Fibroblast of lung (primary cell): ENCODE results near the gene BCL3. TPM values are rescaled to one million over a fixed set of nuclear protein-coding genes. Genes with fewer than 3 reads are reported as not detected.

Source experiments
- DNase-seq, 2 donors: peaks; one replicate each; pipeline versions ENCODE4 v3.0.0 to v3.0.0-alpha.2; 2010; ENCODE audit warnings: low read depth in 2 of 2
- H2AFZ ChIP-seq: 2 replicates; pipeline ENCODE4 v1.5.1; 2012; ENCODE audit warnings: low read length, control low read depth, inconsistent platforms
- H3K27ac ChIP-seq: 2 replicates; pipeline ENCODE4 v1.5.1; 2011; ENCODE audit warnings: low read length, control low read depth; ENCODE audit not compliant: insufficient read depth
- H3K27me3 ChIP-seq: 2 replicates; pipeline ENCODE4 v1.5.1; 2011; ENCODE audit warnings: mild to moderate bottlenecking, low read length; ENCODE audit not compliant: control insufficient read depth, insufficient read depth
- H3K36me3 ChIP-seq: 2 replicates; pipeline ENCODE4 v1.5.1; 2011; ENCODE audit warnings: low read length; ENCODE audit not compliant: control insufficient read depth, insufficient read depth
- H3K4me1 ChIP-seq: 2 replicates; pipeline ENCODE4 v1.5.1; 2011; ENCODE audit warnings: low read length; ENCODE audit not compliant: control insufficient read depth, insufficient read depth; ENCODE audit errors: extremely low read depth
- H3K4me2 ChIP-seq: 2 replicates; pipeline ENCODE4 v1.5.1; 2011; ENCODE audit warnings: low read length, control low read depth; ENCODE audit not compliant: insufficient read depth; ENCODE audit errors: extremely low read depth
- H3K4me3 ChIP-seq, 4 experiments: fragments of 200-600 bp in 1 of 4; sonication (generic) in 1 of 4; replicated peaks in 1 of 4; 2 replicates each; pipeline ENCODE4 v1.5.1; 2011 to 2016; ENCODE audit warnings: low read length in 4 of 4, low read depth in 3 of 4, mild to moderate bottlenecking in 3 of 4, control low read depth in 2 of 4, inconsistent platforms in 1 of 4, mixed read lengths in 1 of 4; ENCODE audit not compliant: insufficient read depth in 1 of 4; ENCODE audit errors: control extremely low read depth in 1 of 4
- H3K79me2 ChIP-seq: 2 replicates; pipeline ENCODE4 v1.5.1; 2012; ENCODE audit warnings: mild to moderate bottlenecking, low read length, inconsistent platforms; ENCODE audit not compliant: control insufficient read depth, insufficient read depth
- H3K9ac ChIP-seq: 2 replicates; pipeline ENCODE4 v1.5.1; 2011; ENCODE audit warnings: mild to moderate bottlenecking, low read length, control low read depth; ENCODE audit not compliant: insufficient read depth
- H3K9me3 ChIP-seq: 2 replicates; pipeline ENCODE4 v1.5.1; 2012; ENCODE audit warnings: low read depth, low read length; ENCODE audit not compliant: control insufficient read depth, insufficient read depth
- H4K20me1 ChIP-seq: 2 replicates; pipeline ENCODE4 v1.5.1; 2011; ENCODE audit warnings: low read length; ENCODE audit not compliant: control insufficient read depth, insufficient read depth; ENCODE audit errors: extremely low read depth
- EZH2 ChIP-seq: IDR thresholded peaks from 2 replicates; pipeline ENCODE4 v1.5.1; 2012; ENCODE audit warnings: low read length, control low read depth, mild to moderate bottlenecking; ENCODE audit errors: missing control alignments
- polyA plus RNA-seq, 2 donors: library from polyadenylated mRNA; depleted of rRNA in 1 of 2; stranded (reverse) in 1 of 2; unstranded in 1 of 2; fragments of >200 nt; gene quantifications; 2 replicates each; pipeline ENCODE4 v1.2.1, GENCODE V29; 2011 to 2012; ENCODE audit warnings: missing spikeins in 1 of 2
- total RNA-seq: library from RNA; depleted of rRNA; stranded (reverse); fragments of >200 nt; gene quantifications from 2 replicates; pipeline ENCODE4 v1.2.1, GENCODE V29; 2014
- TF ChIP-seq, protein P1 (sequence below), 2 donors: IDR thresholded peaks in 1 of 2; conservative IDR thresholded peaks in 1 of 2; 1 replicate in 1 of 2; 2 replicates in 1 of 2; pipeline ENCODE4 v1.5.1; 2011 to 2012; ENCODE audit warnings: low read length in 2 of 2, control low read depth in 1 of 2, inconsistent platforms in 1 of 2, low read depth in 1 of 2, mild to moderate bottlenecking in 1 of 2

BCL3 gene
- total and polyA plus RNA-seq, 2 donors (not counting 1 experiment from before 2014, with no cell fraction given) = 6.8 to 20.6 TPM

DNA sequence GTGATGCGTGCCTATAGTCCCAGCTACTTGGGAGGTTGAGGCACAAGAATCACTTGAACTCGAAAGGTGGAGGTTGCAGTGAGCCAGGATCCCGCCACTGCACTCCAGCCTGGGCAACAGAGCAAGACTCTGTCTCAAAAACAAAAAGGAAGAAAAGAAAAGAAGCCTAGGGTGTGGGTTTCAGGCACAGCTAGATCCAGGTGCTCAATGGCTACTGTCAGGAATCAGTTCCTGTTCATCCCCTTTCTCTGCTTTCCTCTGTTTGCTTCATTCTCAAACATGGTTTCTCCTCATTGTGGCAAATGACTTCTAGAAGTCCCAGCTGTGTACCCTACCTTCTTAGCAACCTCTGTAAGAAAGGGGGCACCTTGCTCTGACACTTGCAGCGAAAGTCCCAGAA, 35.0 kb downstream of the BCL3 start:
- DNase-seq = no peak
- Histone ChIP-seq H3K9me3 (no peaks in the 10 kb centered on the region), H3K4me3 (no peak overlapping the region), H4K20me1 (no peaks in the 10 kb centered on the region), H3K4me1 (no peaks in the 10 kb centered on the region), H3K4me2 (no peak overlapping the region), H2AFZ (no peak overlapping the region), H3K9ac (no peak overlapping the region), H3K27me3 (no peaks in the 10 kb centered on the region), H3K27ac (no peak overlapping the region), H3K36me3 (no peaks in the 10 kb centered on the region), H3K79me2 (no peaks in the 10 kb centered on the region)
- no peak for TF ChIP-seq EZH2
- TF ChIP-seq, protein P1, sequence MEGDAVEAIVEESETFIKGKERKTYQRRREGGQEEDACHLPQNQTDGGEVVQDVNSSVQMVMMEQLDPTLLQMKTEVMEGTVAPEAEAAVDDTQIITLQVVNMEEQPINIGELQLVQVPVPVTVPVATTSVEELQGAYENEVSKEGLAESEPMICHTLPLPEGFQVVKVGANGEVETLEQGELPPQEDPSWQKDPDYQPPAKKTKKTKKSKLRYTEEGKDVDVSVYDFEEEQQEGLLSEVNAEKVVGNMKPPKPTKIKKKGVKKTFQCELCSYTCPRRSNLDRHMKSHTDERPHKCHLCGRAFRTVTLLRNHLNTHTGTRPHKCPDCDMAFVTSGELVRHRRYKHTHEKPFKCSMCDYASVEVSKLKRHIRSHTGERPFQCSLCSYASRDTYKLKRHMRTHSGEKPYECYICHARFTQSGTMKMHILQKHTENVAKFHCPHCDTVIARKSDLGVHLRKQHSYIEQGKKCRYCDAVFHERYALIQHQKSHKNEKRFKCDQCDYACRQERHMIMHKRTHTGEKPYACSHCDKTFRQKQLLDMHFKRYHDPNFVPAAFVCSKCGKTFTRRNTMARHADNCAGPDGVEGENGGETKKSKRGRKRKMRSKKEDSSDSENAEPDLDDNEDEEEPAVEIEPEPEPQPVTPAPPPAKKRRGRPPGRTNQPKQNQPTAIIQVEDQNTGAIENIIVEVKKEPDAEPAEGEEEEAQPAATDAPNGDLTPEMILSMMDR (conservative IDR thresholded peaks at IDR 0.05 in 1 of 2, IDR thresholded peaks at IDR 0.05 in 1 of 2; ENCODE audit: low read depth in 1 of 2, low read length in 2 of 2) = no peak

DNA sequence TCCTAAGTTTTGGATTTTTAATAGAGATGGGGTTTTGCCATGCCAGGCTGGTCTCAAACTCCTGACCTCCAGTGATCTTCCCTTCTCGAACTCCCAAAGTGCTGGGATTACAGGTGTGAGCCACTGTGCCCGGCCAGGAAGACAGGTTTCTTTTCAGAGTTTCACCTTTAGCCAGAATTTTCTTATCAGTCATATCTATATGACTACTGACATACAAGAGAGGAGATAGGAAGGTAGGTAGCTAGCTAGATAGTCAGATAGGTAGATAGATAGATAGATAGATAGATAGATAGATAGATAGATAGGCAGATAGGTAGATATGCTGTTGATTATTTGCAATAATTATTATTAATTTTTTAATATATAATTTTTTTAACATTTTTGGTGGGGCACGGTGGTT, 36.8 kb downstream of the BCL3 start:
- H3K27ac ChIP-seq = no peak overlapping the region
- H3K27me3 ChIP-seq = no peaks in the 10 kb centered on the region
- H3K4me3 ChIP-seq = no peak overlapping the region
- H3K9ac ChIP-seq = no peak overlapping the region
- H3K9me3 ChIP-seq = no peaks in the 10 kb centered on the region
- no peak overlapping the region for H2AFZ ChIP-seq
- H3K36me3 ChIP-seq = no peaks in the 10 kb centered on the region
- DNase-seq = no peak
- no peaks in the 10 kb centered on the region for H4K20me1 ChIP-seq
- H3K4me2 ChIP-seq = no peak overlapping the region
- no peaks in the 10 kb centered on the region for H3K79me2 ChIP-seq
- no peaks in the 10 kb centered on the region for H3K4me1 ChIP-seq
- TF ChIP-seq, protein P1 (conservative IDR thresholded peaks at IDR 0.05 in 1 of 2, IDR thresholded peaks at IDR 0.05 in 1 of 2; ENCODE audit: low read depth in 1 of 2, low read length in 2 of 2) = no peak
- TF ChIP-seq EZH2 = no peak

DNA sequence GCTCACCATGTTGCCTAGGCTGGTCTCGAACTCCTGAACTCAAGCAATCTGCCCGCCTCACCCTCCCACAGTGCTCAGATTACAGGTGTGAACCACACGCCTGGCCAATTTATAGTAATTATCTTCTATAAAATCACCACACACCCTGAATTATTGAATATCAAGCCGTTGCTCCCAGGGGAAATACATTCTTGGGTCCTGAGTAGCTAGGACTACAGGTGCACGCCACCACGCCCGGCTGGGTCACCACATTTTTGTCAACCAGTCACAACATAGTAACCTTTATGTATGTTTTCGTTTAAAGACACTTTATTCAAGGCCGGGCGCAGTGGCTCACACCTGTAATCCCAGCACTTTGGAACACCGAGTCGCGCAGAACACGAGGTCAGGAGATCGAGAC, 37.5 kb downstream of the BCL3 start:
- no peak overlapping the region for H3K9ac ChIP-seq
- no peaks in the 10 kb centered on the region for H3K27me3 ChIP-seq
- H3K4me1 ChIP-seq = no peaks in the 10 kb centered on the region
- H3K9me3 ChIP-seq = no peaks in the 10 kb centered on the region
- no peaks in the 10 kb centered on the region for H3K79me2 ChIP-seq
- no peaks in the 10 kb centered on the region for H4K20me1 ChIP-seq
- no peak overlapping the region for H3K27ac ChIP-seq
- DNase-seq = no peak
- no peak overlapping the region for H2AFZ ChIP-seq
- no peak overlapping the region for H3K4me2 ChIP-seq
- no peak for TF ChIP-seq EZH2
- TF ChIP-seq, protein P1 (conservative IDR thresholded peaks at IDR 0.05 in 1 of 2, IDR thresholded peaks at IDR 0.05 in 1 of 2; ENCODE audit: low read depth in 1 of 2, low read length in 2 of 2) = no peak
- H3K36me3 ChIP-seq = no peaks in the 10 kb centered on the region
- no peak overlapping the region for H3K4me3 ChIP-seq
